ENCODE results near the gene CRACR2A. TPM values are rescaled to one million over a fixed set of nuclear protein-coding genes. Genes with fewer than 3 reads are reported as not detected.

Gene CRACR2A
- total and polyA plus RNA-seq, 10 of the 15 experiments (the other 5 are each of a cell fraction or from before 2014, with no cell fraction given): 2.1 to 18.0 (median 13.2) TPM

DNA sequence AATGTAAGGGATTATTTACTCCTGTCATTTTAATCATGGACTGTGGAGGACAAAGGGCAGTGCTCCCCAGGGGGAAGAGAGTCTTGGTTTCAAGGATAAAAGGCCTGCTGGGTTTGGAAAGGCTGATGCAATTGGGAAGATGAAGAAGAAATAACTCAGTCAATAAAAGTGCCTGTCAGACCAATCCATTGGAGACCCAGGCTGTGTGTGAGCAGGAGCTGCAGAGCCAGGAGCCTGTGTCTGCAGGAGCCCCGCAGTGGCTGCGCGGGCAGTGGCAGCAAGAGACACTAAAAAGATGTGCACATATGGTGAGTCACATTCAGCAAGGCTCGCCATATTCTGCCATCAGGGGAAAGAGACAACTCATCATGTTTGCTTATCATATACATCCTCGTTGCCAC, 90.4 kb downstream of the CRACR2A start:
- H4K20me1 ChIP-seq (ENCODE audit: control insufficient read depth, insufficient read depth): no peaks in the 10 kb centered on the region
- H3K9me3 ChIP-seq (replicated peaks; ENCODE audit: control insufficient read depth, insufficient read depth, low read length): no peaks in the 10 kb centered on the region
- no peaks in the 10 kb centered on the region for H3K27me3 ChIP-seq (replicated peaks in 1 of 2; ENCODE audit: control insufficient read depth in 2 of 2, insufficient read depth in 2 of 2, low read length in 1 of 2)
- ChIA-PET SMC1A (ENCODE audit: uncharacterized antibody, unreplicated experiment) (no interaction called here), CTCF (no interaction called here), RAD21 (ENCODE audit: unreplicated experiment) (no interaction called here), POLR2A (no interaction called here)
- H3K9ac ChIP-seq (ENCODE audit: control insufficient read depth, insufficient read depth, low read length): no peak overlapping the region
- H3K27ac ChIP-seq (ENCODE audit: control insufficient read depth, insufficient read depth): no peak overlapping the region
- in situ Hi-C loops (cut with MboI): no loop called here
- H3K4me2 ChIP-seq (ENCODE audit: control insufficient read depth, insufficient read depth): no peak overlapping the region
- H3K4me3 ChIP-seq: no peak overlapping the region
- H3K79me2 ChIP-seq (ENCODE audit: control insufficient read depth, insufficient read depth, low read length): no peaks in the 10 kb centered on the region
- no peak for TF ChIP-seq CEBPB (IDR thresholded peaks at IDR 0.05; ENCODE audit: borderline replicate concordance in 1 of 2, low read depth in 2 of 2, low read length in 2 of 2)
- TF ChIP-seq POLR2AphosphoS5 (IDR thresholded peaks at IDR 0.05; ENCODE audit: low read length): no peak
- TF ChIP-seq, protein P1, sequence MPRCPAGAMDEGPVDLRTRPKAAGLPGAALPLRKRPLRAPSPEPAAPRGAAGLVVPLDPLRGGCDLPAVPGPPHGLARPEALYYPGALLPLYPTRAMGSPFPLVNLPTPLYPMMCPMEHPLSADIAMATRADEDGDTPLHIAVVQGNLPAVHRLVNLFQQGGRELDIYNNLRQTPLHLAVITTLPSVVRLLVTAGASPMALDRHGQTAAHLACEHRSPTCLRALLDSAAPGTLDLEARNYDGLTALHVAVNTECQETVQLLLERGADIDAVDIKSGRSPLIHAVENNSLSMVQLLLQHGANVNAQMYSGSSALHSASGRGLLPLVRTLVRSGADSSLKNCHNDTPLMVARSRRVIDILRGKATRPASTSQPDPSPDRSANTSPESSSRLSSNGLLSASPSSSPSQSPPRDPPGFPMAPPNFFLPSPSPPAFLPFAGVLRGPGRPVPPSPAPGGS (IDR thresholded peaks at IDR 0.05; ENCODE audit: borderline replicate concordance, insufficient read depth, low read depth, low read length, poor library complexity, severe bottlenecking): peak; percentile 68
- TF ChIP-seq, protein P2, sequence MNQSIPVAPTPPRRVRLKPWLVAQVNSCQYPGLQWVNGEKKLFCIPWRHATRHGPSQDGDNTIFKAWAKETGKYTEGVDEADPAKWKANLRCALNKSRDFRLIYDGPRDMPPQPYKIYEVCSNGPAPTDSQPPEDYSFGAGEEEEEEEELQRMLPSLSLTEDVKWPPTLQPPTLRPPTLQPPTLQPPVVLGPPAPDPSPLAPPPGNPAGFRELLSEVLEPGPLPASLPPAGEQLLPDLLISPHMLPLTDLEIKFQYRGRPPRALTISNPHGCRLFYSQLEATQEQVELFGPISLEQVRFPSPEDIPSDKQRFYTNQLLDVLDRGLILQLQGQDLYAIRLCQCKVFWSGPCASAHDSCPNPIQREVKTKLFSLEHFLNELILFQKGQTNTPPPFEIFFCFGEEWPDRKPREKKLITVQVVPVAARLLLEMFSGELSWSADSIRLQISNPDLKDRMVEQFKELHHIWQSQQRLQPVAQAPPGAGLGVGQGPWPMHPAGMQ (IDR thresholded peaks at IDR 0.05; ENCODE audit: borderline replicate concordance): no peak
- ATAC-seq: no peak
- intact Hi-C loops (cut with micrococcal nuclease; ENCODE audit: unreplicated experiment): no loop called here
- no peak for FAIRE-seq
- DNase-seq (ENCODE audit: low read depth, low spot score): no peak
- WGBS (ENCODE audit: insufficient coverage, insufficient replicate concordance, low lambda C conversion rate, missing lambda C conversion rate): 97% methylated on average over 5 of the region's 5 CpGs
- no peaks in the 10 kb centered on the region for H3K4me1 ChIP-seq (ENCODE audit: control insufficient read depth, insufficient read depth, low read length)
- H3K36me3 ChIP-seq (ENCODE audit: control insufficient read depth in 2 of 2, insufficient read depth in 2 of 2, low read length in 1 of 2): peaks cover 3 to 14% of the 10 kb centered on the region in 2 experiments; a peak in 3 of 4 replicates
- no peak overlapping the region for H2AFZ ChIP-seq (ENCODE audit: control insufficient read depth, low read depth, low read length)
- no TSS peak for BruUV-seq (replicated peaks)

DNA sequence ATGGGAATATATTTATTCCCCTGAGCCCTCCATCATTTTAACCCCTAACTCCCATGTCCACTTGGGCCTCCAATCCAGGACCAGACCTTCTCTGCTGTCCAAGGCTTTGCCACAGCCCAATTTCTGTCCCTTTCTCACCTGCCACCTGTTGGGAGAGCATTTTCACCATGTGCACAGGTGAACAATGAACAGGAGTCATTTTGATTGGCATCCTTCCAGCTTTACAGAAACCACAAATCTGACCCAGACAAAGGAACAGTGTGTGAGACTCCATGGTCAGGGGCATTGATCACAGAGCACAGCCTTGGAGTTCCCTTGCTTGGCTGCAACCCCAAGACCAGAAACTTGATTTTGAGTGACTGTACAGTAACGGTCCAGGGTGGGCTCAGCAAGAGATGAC, 91.9 kb downstream of the CRACR2A start:
- no peak for ATAC-seq
- TF ChIP-seq BHLHE40 (IDR thresholded peaks at IDR 0.05; ENCODE audit: borderline replicate concordance in 1 of 2, low read depth in 2 of 2, low read length in 1 of 2) (no peak), MTA2 (IDR thresholded peaks at IDR 0.05; ENCODE audit: low read depth) (no peak), TAF1 (IDR thresholded peaks at IDR 0.05; ENCODE audit: borderline replicate concordance, low read depth, low read length) (no peak), WRNIP1 (IDR thresholded peaks at IDR 0.05; ENCODE audit: borderline replicate concordance, low read depth, low read length) (no peak)
- TF ChIP-seq, protein P3, sequence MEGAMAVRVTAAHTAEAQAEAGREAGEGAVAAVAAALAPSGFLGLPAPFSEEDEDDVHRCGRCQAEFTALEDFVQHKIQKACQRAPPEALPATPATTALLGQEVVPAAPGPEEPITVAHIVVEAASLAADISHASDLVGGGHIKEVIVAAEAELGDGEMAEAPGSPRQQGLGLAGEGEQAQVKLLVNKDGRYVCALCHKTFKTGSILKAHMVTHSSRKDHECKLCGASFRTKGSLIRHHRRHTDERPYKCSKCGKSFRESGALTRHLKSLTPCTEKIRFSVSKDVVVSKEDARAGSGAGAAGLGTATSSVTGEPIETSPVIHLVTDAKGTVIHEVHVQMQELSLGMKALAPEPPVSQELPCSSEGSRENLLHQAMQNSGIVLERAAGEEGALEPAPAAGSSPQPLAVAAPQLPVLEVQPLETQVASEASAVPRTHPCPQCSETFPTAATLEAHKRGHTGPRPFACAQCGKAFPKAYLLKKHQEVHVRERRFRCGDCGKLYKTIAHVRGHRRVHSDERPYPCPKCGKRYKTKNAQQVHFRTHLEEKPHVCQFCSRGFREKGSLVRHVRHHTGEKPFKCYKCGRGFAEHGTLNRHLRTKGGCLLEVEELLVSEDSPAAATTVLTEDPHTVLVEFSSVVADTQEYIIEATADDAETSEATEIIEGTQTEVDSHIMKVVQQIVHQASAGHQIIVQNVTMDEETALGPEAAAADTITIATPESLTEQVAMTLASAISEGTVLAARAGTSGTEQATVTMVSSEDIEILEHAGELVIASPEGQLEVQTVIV (IDR thresholded peaks at IDR 0.05; ENCODE audit: borderline replicate concordance, partially characterized antibody): no peak

More for the DNA sequence above, 91.9 kb downstream of the CRACR2A start:
- H3K36me3 ChIP-seq (ENCODE audit: control insufficient read depth in 2 of 2, insufficient read depth in 2 of 2, low read length in 1 of 2): peaks cover 5 to 11% of the 10 kb centered on the region in 2 experiments; a peak in 3 of 4 replicates
- BruUV-seq (replicated peaks): no TSS peak
- POLR2A ChIA-PET: no interaction called here
- intact Hi-C loops (cut with micrococcal nuclease; ENCODE audit: unreplicated experiment): no loop called here
- no peaks in the 10 kb centered on the region for H3K9me3 ChIP-seq (replicated peaks; ENCODE audit: control insufficient read depth, insufficient read depth, low read length)
- RAD21 ChIA-PET (ENCODE audit: unreplicated experiment): no interaction called here
- DNase-seq (ENCODE audit: low read depth, low spot score): no peak
- H3K4me2 ChIP-seq (ENCODE audit: control insufficient read depth, insufficient read depth): no peak overlapping the region
- SMC1A ChIA-PET (ENCODE audit: uncharacterized antibody, unreplicated experiment): no interaction called here
- CTCF ChIA-PET: no interaction called here
- no peaks in the 10 kb centered on the region for H4K20me1 ChIP-seq (ENCODE audit: control insufficient read depth, insufficient read depth)
- in situ Hi-C loops (cut with MboI): no loop called here
- no peaks in the 10 kb centered on the region for H3K4me1 ChIP-seq (ENCODE audit: control insufficient read depth, insufficient read depth, low read length)
- H3K9ac ChIP-seq (ENCODE audit: control insufficient read depth, insufficient read depth, low read length): no peak overlapping the region
- no peaks in the 10 kb centered on the region for H3K79me2 ChIP-seq (ENCODE audit: control insufficient read depth, insufficient read depth, low read length)
- H2AFZ ChIP-seq (ENCODE audit: control insufficient read depth, low read depth, low read length): no peak overlapping the region
- H3K4me3 ChIP-seq: no peak overlapping the region
- no peaks in the 10 kb centered on the region for H3K27me3 ChIP-seq (replicated peaks in 1 of 2; ENCODE audit: control insufficient read depth in 2 of 2, insufficient read depth in 2 of 2, low read length in 1 of 2)
- WGBS (ENCODE audit: insufficient coverage, insufficient replicate concordance, low lambda C conversion rate, missing lambda C conversion rate): 100% methylated on average over 1 of the region's 1 CpG
- FAIRE-seq: no peak
- H3K27ac ChIP-seq (ENCODE audit: control insufficient read depth, insufficient read depth): no peak overlapping the region

All from GM12878 (cell line).